Activated CD4-positive, alpha-beta T cell treated with anti-CD3 and anti-CD28 coated beads, Interleukin-2, amount 10 ng/mL, durations not matched to agents 24 days and 14 days (primary cell): ENCODE data around the gene SLC6A7. TPM values are rescaled to one million over a fixed set of nuclear protein-coding genes. Genes with fewer than 3 reads are reported as not detected.

ENCODE experiments used
- DNase-seq: peaks from one replicate; pipeline ENCODE4 v3.0.0; 2022
- H3K27ac Mint-ChIP-seq: one replicate; pipeline ENCODE4 v1.8.0; 2022; ENCODE audit warnings: mild to moderate bottlenecking, mixed read lengths
- H3K27me3 Mint-ChIP-seq: one replicate; pipeline ENCODE4 v1.8.0; 2022; ENCODE audit warnings: mixed read lengths
- H3K36me3 Mint-ChIP-seq: one replicate; pipeline ENCODE4 v1.8.0; 2022; ENCODE audit warnings: low read depth, mild to moderate bottlenecking, mixed read lengths
- H3K4me1 Mint-ChIP-seq: one replicate; pipeline ENCODE4 v1.8.0; 2021; ENCODE audit warnings: mixed read lengths
- H3K4me3 Mint-ChIP-seq: one replicate; pipeline ENCODE4 v1.8.0; 2022; ENCODE audit warnings: mild to moderate bottlenecking, moderate library complexity, mixed read lengths
- H3K9me3 Mint-ChIP-seq: one replicate; pipeline ENCODE4 v1.8.0; 2021; ENCODE audit warnings: mixed read lengths
- intact Hi-C: fragments of 100-400 bp; cut with micrococcal nuclease; formaldehyde crosslinking; loops from one replicate; pipeline ENCODE4 v1.15.1; 2023
- total RNA-seq: library from RNA; stranded (reverse); gene quantifications from 2 replicates; pipeline ENCODE4 v1.2.3, GENCODE V29; 2022

The SLC6A7 gene
- total RNA-seq, 1 donor from 2014 or later, result not detected

DNA sequence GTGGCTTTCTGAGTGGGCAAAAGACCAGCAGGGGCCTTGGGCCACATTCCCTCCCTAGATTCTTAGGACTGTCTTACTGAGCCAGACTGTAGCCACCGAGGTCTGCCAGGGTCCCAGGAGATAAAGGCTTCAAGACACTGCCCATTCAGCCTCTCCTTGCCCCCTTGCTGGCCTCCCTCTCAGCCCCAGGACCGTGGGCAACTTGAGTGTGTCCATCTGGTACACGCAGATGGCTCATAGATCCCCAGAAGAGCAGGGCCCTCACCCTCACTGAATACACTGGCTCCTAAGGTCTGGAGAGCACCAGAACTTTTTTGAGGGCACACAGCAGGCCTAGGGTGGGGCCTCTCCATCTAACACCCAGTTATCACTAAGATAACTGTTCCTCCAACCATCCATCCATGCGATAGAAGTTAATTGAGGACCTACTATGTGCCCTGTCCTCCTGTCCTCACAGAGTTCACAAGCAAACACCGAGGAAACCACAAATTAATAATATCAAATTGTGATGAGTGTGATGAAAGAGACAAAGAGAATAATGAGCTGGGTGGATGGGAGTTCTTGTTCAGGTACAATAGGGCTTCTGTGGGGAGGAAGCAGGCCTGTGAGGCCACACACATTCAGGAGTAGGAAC is 29.3 kb upstream of the SLC6A7 start:
- Mint-ChIP-seq H3K36me3 (peaks cover 1% of the 10 kb centered on the region), H3K4me1 (peaks cover 8% of the 10 kb centered on the region), H3K9me3 (no peaks in the 10 kb centered on the region), H3K27ac (no peak overlapping the region), H3K27me3 (peaks cover 31% of the 10 kb centered on the region), H3K4me3 (no peak overlapping the region)
- no peak for DNase-seq
- intact Hi-C loops, result loop anchor here (1.0 to 5.0 kb wide), 4 partner anchors 58 to 277 kb away; partner anchors contain the start of gene TCOF1

DNA sequence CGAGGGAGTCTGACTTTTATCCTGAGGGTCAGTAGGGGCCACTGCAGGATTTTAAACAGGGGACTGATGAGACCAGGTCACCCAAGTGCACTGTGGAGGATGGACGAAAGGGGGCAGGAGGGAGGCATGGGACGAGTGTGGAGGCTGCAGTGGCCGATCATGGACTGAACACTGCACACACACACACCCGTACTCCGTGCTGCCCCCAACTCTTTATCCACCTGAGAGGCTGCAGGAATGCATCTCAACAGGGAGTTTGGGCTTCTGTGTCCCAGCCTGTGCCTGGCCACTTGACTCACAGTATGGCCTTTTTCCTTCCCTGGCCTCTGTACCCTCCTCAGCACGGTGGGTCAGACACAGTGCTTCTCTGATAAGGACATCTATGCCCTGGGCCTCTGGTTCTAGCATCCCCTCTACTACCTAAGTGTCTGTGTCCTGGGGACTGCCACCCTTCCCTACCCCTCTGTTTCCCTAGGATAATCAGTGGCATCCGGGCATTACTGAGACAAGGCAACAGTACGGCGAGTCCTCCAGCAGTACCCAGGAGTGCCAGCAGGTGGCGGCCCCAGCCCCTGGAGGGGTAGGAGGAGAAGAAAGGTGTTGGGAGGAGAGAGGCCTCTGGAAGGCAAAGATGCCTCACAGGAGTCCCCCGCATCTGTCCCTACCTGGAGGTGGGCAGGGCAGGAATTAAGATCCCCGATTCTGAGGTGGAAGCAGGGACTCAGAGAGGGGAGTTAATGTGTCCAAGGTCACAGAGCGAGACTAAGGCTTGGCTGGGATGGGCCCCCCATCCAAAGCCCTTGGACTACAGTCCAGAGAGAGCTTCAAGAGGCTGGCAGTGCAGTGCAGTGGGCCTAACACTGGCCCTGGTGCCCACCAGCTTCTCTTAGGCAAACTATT is 28.4 kb upstream of the SLC6A7 start:
- Mint-ChIP-seq H3K27me3 (peaks cover 30% of the 10 kb centered on the region), H3K4me3 (no peak overlapping the region), H3K4me1 (peaks cover 3% of the 10 kb centered on the region), H3K27ac (no peak overlapping the region), H3K9me3 (no peaks in the 10 kb centered on the region), H3K36me3 (no peaks in the 10 kb centered on the region)
- intact Hi-C loops, result loop anchor here (1.0 to 5.0 kb wide), 4 partner anchors 57 to 276 kb away; partner anchors contain the start of gene TCOF1
- peak; percentile 94 for DNase-seq

DNA sequence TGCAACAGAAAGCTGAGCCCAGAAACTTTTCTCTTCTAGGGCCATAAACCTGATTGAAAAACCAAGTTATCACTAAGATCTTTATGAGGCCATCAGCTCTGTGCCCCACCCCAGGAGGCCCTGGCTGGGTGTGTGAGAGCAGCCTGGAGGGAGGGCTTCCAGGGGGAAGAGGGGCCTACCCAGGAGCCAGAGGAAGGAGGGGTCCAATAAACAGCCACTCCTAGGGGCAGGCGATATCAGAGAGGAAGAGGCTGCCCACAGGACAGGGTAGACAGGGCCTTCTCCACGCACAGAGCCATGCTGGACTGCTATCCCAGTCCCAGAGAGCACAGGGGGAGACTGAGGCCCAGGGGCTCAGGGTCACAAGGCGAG is 27.7 kb upstream of the SLC6A7 start:
- no peak overlapping the region for H3K27ac Mint-ChIP-seq
- H3K4me3 Mint-ChIP-seq, result no peak overlapping the region
- intact Hi-C loops, result loop anchor here (5.0 kb wide), 1 partner anchor 275 kb away; no protein-coding TSS in a partner anchor
- H3K36me3 Mint-ChIP-seq, result no peaks in the 10 kb centered on the region
- peaks cover 26% of the 10 kb centered on the region for H3K27me3 Mint-ChIP-seq
- DNase-seq, result no peak
- no peaks in the 10 kb centered on the region for H3K9me3 Mint-ChIP-seq
- peaks cover 3% of the 10 kb centered on the region for H3K4me1 Mint-ChIP-seq

DNA sequence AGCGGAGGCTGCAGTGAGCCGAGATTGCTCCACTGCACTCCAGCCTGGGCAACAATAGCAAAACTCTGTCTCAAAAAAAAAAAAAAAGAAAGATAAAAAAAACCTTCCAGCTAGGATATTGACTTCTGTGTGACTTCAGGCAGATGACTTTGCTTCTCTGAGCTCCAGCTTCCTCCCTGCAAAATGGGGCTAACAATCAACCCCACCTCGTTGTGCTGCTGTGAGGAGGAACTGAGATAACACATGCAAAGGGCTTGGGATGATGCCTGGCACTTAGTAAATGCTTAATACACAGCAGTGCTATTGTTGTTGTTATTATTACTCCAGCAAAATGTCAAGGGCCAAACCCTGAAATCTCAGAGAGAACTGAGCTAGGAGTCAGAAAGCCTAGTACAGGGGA is 26.8 kb upstream of the SLC6A7 start:
- no peaks in the 10 kb centered on the region for H3K36me3 Mint-ChIP-seq
- intact Hi-C loops, result loop anchor here (5.0 kb wide), 1 partner anchor 274 kb away; no protein-coding TSS in a partner anchor
- H3K9me3 Mint-ChIP-seq, result no peaks in the 10 kb centered on the region
- no peak overlapping the region for H3K4me3 Mint-ChIP-seq
- H3K4me1 Mint-ChIP-seq, result peaks cover 3% of the 10 kb centered on the region
- no peak for DNase-seq
- peaks cover 26% of the 10 kb centered on the region for H3K27me3 Mint-ChIP-seq
- H3K27ac Mint-ChIP-seq, result no peak overlapping the region

DNA sequence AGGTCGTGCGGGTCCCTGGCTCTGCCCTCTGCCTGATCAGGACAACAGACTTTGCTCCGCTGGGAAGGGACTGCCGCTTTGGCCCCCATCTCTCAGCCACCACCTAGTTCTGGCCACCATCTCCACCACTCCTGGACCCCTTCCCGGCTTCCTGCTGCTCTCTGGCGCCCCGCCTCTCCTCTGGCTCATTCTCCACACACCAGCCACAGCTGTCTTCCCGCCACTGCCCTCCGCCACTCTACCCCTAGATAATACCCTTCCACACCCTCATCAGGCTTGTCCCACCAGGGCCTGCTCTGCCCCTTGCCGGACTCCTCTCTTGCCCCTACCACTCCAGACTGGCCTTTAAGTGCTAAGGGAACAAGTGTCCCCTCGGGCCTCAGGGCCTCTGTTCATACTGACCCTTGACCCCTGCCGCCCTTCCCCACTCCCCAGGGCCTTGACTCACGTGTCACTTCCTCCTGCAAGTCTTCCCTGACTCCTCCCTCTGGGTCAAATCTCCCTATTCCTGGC is 26.3 kb upstream of the SLC6A7 start:
- DNase-seq, result no peak
- Mint-ChIP-seq H3K4me3 (no peak overlapping the region), H3K27ac (no peak overlapping the region), H3K27me3 (peaks cover 32% of the 10 kb centered on the region), H3K4me1 (peaks cover 3% of the 10 kb centered on the region), H3K9me3 (no peaks in the 10 kb centered on the region), H3K36me3 (no peaks in the 10 kb centered on the region)
- intact Hi-C loops, result loop anchor here (5.0 kb wide), 1 partner anchor 274 kb away; no protein-coding TSS in a partner anchor

DNA sequence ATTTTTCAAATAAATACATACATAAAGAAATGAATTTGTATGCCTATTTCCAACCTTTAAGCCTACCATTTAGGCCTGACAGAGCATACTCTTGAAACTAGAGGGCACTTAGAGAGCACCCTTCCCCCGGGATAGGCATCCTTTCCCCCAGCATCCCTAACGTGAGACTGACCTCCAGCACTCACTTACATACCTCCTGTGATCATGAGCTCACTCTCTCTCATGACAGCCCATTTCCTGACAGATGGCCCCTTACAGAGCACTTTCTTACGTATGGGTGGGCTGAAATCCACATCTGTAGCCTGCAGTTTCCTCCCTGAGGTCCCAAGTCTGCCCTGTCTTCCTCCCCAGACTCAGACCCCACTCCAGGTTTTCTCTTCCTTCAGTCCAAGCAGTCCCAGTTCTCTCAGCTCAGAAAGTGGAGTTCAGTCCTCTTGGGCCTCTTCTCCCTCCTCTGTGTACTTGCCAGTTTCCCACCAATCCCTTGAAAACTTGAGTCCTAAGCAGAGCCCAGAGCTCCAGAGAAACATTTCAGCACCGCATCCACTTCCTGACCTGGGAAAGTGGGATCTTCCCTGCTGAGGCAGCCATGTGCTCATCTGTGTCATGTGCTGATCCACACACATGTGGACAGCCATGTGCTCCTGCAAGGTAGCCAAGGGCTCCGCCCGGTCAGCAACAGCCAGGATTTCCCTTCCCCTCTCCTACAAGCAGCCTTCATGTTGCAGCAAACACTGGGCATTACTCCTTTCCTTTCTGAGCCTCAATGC is 25.5 kb upstream of the SLC6A7 start:
- DNase-seq, result no peak
- intact Hi-C loops, result loop anchor here (5.0 kb wide), 1 partner anchor 273 kb away; no protein-coding TSS in a partner anchor

DNA sequence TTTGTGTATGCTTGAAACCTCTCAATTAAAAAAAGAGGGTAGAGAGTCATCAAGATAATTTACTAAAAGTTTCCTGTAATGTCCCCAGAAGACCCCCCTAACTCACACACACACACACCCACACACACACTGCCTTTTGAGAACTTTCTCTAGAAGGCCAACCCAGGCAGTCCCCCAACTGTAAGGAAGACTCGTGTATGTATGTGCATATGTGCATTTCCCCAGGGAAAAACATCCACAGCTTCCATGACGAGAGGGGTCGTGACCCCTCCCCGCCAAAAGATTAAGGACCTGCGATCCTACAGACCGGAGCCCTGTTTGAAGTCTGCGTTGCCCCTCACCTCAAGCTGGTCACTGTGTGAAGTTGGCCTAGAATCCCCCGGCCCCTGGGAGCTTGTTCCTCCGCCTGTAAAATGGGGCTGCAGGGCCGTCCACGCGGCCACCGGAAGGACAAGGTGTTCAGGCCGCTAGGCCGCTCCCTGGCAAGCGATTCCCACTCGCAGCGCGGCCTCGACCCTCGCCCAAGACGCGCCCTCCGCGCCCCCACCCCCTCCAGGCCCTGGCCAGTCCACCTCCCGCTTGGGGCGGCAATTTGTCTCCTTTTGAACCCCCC is 23.7 kb upstream of the SLC6A7 start:
- Mint-ChIP-seq H3K4me1 (peaks cover 2% of the 10 kb centered on the region), H3K27me3 (peaks cover 49% of the 10 kb centered on the region)

More for the DNA sequence above, 25.5 kb upstream of the SLC6A7 start:
- Mint-ChIP-seq H3K27me3 (peaks cover 38% of the 10 kb centered on the region), H3K4me1 (peaks cover 3% of the 10 kb centered on the region), H3K9me3 (no peaks in the 10 kb centered on the region), H3K36me3 (no peaks in the 10 kb centered on the region), H3K27ac (no peak overlapping the region), H3K4me3 (no peak overlapping the region)

DNA sequence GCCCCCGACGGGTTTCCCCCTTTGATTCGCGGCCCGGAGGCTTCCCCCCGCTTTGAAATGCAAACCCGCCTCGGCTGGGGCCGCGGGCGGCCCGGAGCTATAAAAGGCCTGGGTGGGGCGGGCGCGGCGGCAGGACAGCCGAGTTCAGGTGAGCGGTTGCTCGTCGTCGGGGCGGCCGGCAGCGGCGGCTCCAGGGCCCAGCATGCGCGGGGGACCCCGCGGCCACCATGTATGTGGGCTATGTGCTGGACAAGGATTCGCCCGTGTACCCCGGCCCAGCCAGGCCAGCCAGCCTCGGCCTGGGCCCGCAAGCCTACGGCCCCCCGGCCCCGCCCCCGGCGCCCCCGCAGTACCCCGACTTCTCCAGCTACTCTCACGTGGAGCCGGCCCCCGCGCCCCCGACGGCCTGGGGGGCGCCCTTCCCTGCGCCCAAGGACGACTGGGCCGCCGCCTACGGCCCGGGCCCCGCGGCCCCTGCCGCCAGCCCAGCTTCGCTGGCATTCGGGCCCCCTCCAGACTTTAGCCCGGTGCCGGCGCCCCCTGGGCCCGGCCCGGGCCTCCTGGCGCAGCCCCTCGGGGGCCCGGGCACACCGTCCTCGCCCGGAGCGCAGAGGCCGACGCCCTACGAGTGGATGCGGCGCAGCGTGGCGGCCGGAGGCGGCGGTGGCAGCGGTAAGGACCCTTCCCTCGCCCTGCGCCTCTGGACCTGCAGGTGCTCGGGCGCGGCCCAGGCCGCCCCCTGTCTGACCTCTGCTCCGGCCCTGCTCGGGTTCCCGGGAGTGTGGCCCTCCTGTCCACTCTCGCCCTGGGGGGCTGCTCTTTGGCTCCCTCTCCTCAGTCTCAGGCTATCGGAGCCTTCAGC is 23.0 kb upstream of the SLC6A7 start, which contains the start of gene CDX1:
CDX1 (plus strand) TSS at position 129 of the 862 bp plus-strand sequence; CDS start at position 228, 99 bp downstream.
- Mint-ChIP-seq H3K27ac (no peak within 1 kb of the TSS), H3K27me3 (peaks cover 49% of the 10 kb centered on the region), H3K36me3 (no peaks in the 10 kb centered on the region), H3K9me3 (no peaks in the 10 kb centered on the region), H3K4me3 (no peak within 1 kb of the TSS), H3K4me1 (no peaks in the 10 kb centered on the region)
- intact Hi-C loops, result no loop called here
- DNase-seq, result no peak

More for the DNA sequence above, 23.7 kb upstream of the SLC6A7 start:
- H3K9me3 Mint-ChIP-seq, result no peaks in the 10 kb centered on the region
- H3K27ac Mint-ChIP-seq, result no peak overlapping the region
- DNase-seq, result no peak
- intact Hi-C loops, result no loop called here
- H3K4me3 Mint-ChIP-seq, result no peak overlapping the region
- no peaks in the 10 kb centered on the region for H3K36me3 Mint-ChIP-seq

DNA sequence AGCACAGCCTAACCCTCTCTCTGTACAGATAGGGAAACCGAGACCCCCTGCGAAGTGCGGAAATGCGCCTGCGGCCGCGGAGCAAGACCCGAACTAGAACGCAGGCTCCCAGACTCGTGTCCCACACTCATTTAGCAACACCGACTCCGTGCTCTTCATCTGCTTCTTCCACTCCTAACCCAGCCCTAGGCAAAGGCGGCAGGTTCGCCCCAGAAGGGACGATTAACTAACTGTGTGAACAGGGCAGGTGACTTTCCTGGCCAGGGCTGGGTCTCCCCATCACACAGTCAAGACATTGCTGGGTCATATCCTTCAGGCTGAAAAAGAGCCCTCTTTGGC is 22.4 kb upstream of the SLC6A7 start:
- DNase-seq, result no peak
- Mint-ChIP-seq H3K27me3 (peaks cover 52% of the 10 kb centered on the region), H3K4me3 (no peak overlapping the region), H3K36me3 (no peaks in the 10 kb centered on the region), H3K4me1 (no peaks in the 10 kb centered on the region), H3K27ac (no peak overlapping the region), H3K9me3 (no peaks in the 10 kb centered on the region)
- intact Hi-C loops, result no loop called here

DNA sequence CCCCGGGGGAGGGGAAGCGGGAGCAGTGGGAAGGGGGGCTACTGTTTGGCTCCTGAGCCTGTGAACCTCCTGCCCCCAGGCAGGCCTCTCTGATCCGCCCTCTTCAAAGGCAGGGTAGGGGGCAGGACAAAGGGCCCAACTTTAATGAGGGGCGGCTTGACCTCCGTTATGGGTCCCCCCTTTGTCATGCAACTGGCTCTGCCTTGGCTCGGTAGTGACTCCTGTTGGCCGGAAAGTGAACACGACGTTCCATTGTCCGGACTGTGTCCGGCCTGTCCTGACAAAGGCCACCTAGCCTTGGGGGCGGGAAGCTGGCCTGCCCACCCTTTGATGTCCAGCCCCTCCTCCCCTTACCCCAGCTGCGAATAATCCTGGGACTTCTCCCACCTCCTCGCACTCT is 22.0 kb upstream of the SLC6A7 start:
- no peaks in the 10 kb centered on the region for H3K36me3 Mint-ChIP-seq
- H3K4me3 Mint-ChIP-seq, result no peak overlapping the region
- no peak overlapping the region for H3K27ac Mint-ChIP-seq
- intact Hi-C loops, result no loop called here
- peaks cover 52% of the 10 kb centered on the region for H3K27me3 Mint-ChIP-seq
- DNase-seq, result no peak
- H3K4me1 Mint-ChIP-seq, result no peaks in the 10 kb centered on the region
- no peaks in the 10 kb centered on the region for H3K9me3 Mint-ChIP-seq

DNA sequence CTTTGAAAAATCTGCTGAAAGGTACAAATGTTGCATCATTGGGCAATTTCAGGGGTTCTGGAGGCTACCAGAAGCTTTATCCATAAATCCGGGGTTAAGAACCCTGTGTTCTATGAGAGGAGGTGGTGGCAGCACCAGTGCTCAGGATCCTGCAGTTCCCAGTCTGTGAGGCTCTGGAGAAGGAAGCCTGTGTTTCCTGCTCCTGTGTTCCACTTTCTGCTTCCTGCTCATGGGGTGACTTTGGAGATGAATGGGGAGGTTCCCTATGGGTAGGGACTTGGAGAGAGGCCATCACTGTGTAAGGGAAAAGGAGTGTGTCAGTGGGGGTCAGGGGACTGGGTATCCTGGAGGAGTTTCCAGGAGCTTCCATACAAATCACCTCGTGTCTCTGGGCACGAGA is 21.0 kb upstream of the SLC6A7 start:
- H3K27ac Mint-ChIP-seq, result no peak overlapping the region
- H3K4me3 Mint-ChIP-seq, result no peak overlapping the region
- no peaks in the 10 kb centered on the region for H3K9me3 Mint-ChIP-seq
- intact Hi-C loops, result no loop called here
- peaks cover 58% of the 10 kb centered on the region for H3K27me3 Mint-ChIP-seq
- no peak for DNase-seq
- H3K4me1 Mint-ChIP-seq, result no peaks in the 10 kb centered on the region
- no peaks in the 10 kb centered on the region for H3K36me3 Mint-ChIP-seq

DNA sequence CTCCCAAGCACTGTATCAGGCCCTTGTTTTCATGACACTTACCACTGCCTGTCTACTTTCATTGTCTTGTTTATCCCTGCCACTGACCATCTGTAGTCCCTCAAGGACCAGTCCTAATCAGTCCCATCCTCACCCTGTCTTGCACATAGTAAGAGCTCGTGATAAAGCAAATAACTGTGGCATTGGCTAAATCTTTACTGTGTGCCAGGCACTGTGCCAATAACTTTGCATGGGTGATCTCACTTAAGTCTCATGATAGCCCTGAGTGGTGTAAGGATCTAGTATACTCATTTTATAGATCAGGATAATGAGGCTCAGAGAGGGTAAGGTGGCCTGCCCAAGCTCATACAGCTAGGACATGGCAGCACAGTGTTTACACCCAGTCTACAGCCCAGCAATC is 17.7 kb upstream of the SLC6A7 start:
- H3K27ac Mint-ChIP-seq, result no peak overlapping the region
- H3K36me3 Mint-ChIP-seq, result no peaks in the 10 kb centered on the region
- DNase-seq, result no peak
- peaks cover 40% of the 10 kb centered on the region for H3K27me3 Mint-ChIP-seq
- no peaks in the 10 kb centered on the region for H3K4me1 Mint-ChIP-seq
- no peak overlapping the region for H3K4me3 Mint-ChIP-seq
- intact Hi-C loops, result no loop called here
- no peaks in the 10 kb centered on the region for H3K9me3 Mint-ChIP-seq
